Forelimb muscle (tissue), 1 donor: ENCODE results near the gene EFCAB12. TPM values are rescaled to one million over a fixed set of nuclear protein-coding genes. Genes with fewer than 3 reads are reported as not detected.

Experiments used
- DNase-seq: peaks from one replicate; pipeline ENCODE4 v3.0.0-alpha.2; 2013; ENCODE audit warnings: low read depth
- polyA plus RNA-seq: library from polyadenylated mRNA; unstranded; fragments of 120-200 nt; gene quantifications from one replicate; pipeline ENCODE4 v1.2.1, GENCODE V29; 2013; ENCODE audit not compliant: insufficient read length

The EFCAB12 gene
- polyA plus RNA-seq, 1 donor, result 0.13 TPM

DNA sequence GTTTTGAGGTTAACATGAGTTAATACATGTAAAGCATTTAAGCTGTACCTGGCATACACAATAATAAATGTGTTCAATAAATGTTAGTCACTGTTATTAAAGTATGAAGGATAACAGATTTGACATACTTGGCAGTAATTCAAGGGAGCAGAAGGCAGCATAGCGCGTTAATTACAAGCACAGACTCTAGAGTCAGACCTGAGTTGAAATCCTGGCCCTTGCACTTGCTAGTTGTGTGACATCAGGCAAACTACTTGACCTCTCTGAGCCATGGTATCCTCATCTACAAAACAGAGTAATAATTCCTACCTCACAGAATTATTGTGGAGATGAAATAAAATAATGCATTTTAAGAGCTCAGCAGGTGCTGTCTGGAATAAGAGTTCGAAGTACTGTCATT, 17.0 kb upstream of the EFCAB12 start:
- DNase-seq, result no peak

DNA sequence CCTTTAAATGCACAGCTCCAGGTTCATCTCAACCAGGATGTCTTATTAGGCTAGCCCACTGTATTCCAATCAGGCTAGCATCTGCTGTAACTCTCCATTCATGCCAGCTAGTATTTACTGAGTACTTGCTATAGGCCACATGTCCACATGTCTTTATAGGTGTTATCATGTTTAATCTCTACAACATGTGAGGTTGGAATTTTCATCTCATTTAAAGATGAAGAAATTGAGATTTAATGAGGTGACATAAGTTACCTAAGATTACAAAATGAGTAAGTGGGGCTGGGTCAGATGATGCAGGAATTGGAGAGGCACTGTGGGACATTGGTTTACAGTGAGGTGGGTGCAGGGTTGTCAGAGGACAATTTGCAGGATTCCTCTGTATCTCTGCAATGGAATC, 14.5 kb upstream of the EFCAB12 start:
- no peak for DNase-seq

DNA sequence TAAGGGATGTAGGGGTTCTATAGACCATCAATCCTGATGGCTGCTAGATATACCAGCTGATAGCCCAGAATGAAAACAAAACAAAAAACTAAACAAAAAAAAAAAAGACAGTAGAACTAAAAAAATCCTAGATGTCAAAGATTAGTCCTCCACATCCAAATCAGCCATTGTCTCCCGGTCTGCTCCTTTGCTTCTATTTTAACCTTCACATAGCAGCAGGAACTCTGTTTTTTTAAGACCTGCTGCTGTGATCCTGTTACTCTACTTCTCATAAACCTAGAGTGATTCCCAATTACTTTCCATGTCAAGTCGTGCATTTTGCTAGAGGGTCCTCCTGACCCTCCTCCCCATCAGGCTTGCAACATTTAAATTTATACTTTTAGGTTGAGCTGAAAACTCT, 14.1 kb upstream of the EFCAB12 start:
- DNase-seq, result no peak

DNA sequence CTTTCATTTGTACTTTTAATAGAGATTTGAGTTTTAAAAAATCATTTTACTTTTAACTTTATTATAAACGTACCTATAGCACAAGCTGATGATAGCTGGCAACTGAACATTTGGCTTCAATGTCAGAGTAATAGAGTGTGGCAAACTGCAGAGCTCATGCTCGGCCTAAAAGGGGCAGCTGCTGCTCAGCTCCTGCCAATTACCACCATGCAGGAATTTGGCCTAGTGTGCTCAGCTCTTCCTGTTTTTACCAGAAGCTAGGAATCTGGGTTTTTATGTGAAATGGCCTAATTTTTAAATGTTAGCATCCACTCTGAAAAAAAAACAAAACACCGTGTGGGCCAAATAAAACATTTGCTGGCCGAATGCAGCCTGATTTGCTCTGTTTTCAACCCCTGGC, 13.3 kb upstream of the EFCAB12 start:
- no peak for DNase-seq

DNA sequence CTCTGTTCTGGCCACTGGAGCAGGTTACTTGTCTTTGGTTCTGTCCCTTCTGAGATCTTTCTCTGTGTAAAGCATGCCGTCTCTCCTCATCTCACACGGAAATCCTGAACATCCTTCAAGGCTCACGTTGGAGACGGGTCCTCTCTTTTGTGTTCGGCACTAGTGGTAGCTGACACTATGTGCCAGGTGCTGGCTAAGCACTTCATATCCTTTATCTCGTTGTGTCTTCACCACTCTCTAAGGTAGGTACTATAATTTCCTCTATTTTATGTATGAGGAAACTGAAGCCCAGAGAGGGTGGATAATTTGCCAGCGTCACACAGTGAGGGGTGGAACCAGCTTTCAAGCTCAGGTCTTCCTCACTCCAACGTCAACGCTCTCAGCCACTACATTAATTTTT, 12.8 kb upstream of the EFCAB12 start:
- DNase-seq, result no peak

DNA sequence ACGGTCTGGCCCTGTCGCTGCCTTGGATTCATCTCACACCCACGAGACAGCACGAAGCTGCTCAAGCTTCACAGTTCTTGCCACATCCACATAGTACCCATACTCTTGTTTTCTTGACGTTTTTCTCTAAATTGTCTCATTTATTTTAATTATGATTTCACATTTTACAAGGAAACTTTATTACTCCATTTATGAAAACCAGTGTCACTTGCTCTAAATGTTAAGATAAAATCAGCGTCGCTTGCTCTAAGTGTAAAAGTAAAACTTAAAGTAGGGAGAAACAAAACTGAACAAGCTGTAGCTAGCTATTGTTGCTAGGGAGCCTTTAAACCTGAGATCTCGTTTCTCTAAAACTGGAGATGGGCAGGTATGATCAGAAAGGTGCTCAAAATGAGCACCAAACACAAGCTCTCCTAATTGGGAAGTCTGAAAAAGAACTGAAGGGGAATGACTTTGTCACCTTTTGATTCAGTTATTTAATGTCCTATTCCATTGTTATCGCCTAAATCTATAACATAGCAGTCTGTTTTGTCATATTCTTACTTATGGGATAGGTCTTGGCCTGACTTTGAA, 12.3 kb upstream of the EFCAB12 start:
- no peak for DNase-seq

DNA sequence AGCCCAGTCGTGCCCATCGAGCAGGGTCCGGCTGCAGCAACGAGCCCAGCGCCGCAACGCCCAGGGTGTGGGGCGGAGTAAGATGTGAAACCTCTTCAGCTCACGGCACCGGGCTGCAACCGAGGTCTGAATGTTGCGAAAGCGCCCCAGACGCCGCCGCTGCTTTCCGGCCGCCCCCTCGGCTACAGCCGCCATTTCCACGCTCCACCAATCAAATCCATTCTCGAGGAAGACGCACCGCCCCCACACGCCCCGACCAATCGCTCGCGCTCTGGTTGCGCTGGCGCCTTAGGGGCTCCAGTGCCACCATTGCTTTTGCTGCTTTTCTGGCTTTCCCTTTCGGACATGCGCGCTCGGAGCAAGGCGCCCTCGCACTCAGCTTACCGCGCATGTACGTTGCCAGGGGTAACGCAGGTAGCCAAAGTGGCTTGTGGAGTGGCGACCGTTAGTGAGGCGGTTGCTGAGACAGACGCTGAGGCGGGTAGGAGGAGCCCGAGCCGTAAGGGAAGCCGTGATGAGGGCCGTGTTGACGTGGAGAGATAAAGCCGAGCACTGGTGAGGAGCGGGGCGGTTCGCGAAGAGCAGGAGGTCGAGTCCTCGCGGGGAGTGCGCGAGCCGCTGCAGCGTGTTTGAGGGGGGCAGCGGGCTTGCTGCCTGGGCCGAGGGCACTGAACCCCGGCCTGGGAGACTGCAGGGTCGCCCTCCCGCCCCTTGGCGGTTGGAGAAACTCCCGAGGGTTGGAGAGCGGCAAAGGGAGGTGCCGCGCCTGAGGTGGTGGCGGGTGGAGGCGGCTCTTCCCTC, 11.6 kb upstream of the EFCAB12 start, which contains the start of the genes IFT122 and MBD4:
Gene IFT122 (plus strand): TSS at position 408 of the 801 bp plus-strand sequence. CDS start 107 bp downstream, at position 515.
Gene MBD4 (minus strand): TSS at position 132 of the 801 bp plus-strand sequence. CDS start 115 bp downstream, at position 17.
- peak; percentile 93 for DNase-seq

DNA sequence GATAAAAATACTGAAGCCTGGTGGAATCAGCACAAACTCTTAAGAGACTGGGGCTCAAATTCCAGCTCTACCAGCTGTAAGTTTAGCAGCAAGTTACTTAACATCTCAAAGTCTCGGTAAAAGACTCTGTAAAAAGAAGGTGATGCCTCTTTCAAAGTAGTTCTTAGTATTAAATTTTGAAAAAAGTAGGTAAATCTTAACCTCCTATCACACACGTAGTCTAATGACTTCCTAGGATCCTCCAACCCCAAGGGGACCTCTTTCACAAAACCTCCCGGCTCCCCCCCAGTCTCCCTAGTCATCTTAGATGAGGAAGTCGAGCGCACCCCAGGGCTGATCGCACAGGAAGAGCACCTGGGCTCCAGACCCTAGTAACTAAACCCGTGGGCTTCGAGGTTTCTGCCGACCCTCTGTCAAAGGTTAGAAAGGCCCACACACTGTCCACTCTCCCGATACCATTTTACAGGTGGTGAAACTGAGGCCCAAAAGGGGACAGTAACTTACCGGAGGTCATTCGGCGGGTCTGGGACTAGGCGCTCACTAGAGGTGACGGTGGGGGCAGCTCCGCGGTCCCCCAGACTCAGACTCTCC, 10.9 kb upstream of the EFCAB12 start:
- DNase-seq, result no peak

DNA sequence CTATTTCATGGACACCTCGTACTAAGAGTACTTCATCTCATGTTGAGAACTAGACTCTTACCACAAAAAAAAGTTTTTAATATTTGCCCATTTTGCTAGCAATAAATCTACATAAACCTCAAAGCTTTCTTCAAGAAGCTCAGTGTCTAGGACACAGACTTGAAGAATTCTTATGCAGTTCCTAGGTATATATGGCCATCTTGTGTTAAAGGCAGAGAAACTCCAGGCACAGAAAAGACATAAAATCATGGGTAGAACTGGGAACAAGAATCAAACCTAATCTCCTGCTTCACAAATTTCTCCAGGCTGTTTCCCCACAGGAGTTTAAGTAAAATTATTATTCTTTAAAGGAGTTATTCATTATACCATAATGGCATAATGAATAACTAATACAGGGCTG, 6.9 kb upstream of the EFCAB12 start:
- DNase-seq, result no peak

DNA sequence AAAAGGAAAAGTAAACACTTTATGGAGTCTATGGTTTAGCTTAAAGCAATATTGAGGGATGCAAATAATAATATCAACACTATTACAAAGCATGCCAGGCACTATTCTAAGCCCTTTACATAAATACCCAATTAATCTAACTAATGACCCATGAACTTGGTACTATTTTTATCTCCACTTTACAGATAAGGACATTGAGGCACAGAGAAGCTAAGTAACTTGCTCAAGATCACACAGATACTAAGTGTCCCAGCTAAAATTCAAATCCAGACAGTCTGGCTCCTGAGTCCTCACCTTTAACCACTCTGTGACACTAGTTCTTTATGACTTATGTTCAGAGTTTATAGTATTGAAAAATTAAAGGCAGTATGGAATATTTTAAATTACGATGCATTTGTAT, 5.7 kb upstream of the EFCAB12 start:
- DNase-seq, result no peak

DNA sequence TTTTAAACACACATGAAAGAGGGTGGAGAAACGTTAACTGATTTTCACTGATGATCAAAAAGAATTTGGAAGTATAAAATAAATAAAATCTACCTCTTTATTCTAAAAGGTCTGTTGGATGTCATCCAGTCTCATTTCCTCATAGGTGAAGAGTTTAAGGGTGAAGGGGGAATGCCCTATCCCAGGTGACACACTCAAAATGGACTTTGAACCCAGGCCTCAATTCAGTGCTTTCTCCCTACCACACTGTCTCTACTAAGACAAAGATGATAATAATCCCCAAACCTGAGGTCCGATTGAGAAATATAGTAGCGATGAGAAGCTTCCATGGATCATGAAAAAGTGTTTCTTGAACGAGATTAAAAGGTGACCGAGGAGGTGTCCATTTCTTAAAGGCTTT, 5.1 kb upstream of the EFCAB12 start:
- no peak for DNase-seq

DNA sequence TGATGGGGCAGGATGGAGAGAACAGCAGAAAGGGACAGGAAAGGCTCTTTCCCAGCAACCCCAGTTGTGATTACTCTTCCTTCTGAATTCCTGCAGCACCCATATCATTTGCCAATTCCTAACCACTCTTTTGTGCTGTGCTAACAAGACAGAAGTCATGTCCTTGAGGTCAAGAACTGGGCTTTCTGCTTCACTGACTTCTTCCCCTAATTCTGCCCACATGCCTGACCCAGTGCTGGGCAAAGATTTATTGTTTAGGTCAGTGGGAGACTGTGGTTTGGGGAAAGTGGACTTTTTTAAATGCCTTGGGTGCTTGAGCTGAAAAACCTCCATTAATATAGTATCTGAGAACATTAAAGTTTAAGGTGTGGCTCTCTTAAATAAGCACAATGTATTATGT, 4.2 kb upstream of the EFCAB12 start:
- DNase-seq, result no peak

DNA sequence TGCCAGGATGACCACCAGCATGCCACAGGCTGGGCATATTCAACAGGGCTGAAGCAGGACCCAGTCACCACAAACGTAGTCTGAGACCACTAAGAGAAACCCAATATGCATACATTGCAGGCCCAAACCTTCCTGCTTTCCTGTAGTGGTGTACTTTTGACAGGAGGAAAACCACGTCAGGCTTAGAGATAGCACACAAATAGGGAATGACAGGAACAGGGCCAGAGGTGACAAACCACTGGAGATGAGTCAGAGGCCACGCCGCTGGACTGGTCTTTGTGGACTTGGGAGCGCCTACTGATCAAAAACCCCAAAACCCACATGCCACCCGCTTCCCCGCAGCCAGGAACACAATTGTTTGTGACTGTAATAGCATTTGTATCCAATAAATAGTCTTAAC, 3.6 kb upstream of the EFCAB12 start:
- DNase-seq, result no peak

DNA sequence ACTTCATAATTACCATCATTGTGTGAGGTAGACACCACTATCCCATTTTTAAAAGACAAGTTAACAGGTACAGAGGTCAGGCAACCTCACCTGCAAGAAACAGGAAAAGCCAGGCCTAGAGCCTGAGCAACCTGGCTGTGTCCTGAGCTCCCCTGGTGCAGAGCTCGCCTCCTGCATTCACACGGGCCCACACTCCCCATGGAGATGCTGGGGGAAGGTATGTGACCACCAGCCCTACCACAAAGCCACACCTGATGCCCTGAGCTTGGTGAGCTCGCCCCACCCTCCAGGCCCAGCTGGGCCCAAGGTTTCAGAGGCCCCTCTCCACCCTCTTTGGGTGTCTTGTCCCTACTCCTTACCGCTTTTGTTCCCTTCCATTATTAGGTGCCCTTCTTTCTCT, 1.2 kb upstream of the EFCAB12 start:
- DNase-seq, result no peak

DNA sequence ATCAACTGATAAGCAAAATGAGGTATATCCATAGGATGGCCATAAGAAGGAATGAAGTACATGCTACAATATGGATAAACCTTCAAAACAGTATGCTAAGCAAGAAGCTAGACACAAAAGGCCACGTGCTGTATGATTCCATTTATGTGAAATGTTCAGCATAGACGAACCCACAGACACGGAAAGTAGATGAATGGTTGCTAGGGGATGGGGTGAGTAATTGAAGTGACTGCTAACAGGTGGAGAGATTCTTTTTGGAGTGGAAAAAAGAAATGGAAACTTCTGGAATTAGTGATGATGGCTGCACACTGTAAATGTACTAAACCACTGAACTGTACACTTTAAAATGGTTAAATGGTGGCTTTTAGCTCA, 630 bp upstream of the EFCAB12 start:
- no peak for DNase-seq

DNA sequence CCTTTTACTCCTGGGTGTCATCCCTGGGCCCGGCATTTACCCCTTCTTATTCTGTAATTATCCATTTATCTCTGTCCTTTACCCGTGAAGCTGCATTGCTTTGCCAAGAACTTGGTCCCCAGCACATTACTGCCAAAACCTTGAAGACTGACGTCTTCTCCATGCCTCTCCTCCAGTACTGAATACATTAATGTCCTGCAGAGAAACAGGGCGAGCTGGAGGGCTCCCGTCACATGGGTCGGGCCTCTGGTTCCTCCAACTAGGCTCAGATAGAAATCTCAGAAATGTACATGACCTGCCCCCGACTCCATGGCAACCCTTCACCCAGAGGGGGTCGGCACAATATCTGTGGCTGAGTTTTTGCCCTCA, 445 bp downstream of the EFCAB12 start:
- DNase-seq, result no peak

DNA sequence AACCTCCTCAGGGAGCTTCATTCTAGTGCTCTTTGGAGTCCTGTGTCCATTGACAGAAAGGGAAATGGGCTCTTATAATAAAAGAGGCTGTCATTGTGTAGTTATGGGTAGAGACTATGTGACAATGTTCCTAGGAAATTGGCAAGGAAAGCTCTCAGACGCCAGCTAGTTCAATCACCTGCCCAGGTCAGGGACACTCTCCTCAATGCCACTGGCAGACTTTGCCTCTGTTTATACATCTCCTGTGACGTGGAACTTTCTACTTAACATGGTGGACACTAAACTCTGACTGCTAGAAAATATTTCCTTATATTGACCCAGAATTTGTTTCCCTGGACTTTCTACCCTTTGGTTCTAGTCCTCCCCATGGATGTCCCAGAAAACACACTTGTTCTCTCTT, 2.8 kb downstream of the EFCAB12 start:
- no peak for DNase-seq

DNA sequence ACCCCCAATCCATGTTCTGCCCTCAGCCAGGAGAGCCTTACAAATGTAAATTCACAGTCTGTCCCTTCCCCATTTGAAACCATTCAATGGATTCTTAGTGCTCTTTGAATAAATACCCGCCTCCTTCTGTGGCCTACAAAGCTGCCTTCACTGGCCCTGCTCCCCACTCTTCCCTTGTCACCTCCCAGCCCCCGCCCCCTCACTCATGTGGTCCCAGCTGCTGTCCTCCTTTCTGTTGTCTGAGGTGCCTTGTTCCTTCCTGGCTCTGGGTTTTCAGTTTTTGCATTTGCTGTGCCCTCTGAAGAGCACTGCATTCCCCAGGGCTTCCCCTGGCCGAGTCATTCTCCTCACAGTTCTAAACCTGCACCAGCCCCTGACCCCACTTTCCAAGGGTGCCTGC, 3.2 kb downstream of the EFCAB12 start:
- no peak for DNase-seq

DNA sequence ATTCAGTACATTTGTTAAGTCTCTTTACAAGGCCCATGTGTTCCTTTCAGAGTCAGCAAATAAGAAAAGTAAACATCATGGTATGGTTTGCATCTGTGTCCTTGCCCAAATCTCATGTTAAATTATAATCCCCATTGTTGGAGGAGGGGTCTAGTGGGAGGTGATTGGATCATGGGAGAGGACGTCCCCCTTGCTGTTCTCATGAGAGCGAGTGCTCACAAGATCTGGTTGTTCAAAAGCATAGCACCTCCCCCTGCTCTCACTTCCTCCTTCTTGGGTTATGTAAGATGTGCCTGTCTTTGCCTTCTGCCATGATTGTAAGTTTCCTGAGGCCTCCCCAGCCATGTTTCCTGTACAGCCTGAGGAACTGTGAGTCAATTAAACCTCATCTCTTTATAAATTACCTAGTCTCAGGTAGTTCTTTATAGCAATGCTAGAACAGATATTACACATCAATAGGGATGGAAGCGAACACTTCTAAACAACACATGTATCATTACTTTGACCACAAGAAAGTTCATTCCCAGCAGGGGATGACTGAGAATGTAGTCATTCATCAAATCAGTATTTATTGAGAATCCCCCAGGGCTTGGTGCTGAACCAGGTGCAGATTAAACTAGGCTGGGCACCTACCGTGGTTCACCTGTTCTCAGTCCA, 4.1 kb downstream of the EFCAB12 start:
- no peak for DNase-seq

DNA sequence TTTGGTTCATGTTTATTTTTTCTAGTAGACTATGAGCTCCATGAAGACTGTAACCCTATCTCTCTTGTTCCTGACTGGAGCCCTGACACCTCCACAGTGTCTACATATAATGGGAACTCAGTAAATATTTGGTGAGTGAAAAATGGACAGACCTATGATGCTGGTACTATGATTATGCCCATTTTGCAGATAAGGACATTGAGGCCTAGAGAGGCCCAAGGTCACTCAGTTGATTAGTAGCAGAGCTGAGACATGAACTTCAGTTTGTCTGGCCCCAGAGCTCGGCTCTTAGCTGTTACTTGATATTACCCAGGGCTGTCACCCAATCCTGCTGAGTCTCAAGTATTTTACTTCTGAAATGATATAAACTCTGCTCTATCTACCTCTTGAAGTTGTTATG, 5.5 kb downstream of the EFCAB12 start:
- DNase-seq, result no peak

DNA sequence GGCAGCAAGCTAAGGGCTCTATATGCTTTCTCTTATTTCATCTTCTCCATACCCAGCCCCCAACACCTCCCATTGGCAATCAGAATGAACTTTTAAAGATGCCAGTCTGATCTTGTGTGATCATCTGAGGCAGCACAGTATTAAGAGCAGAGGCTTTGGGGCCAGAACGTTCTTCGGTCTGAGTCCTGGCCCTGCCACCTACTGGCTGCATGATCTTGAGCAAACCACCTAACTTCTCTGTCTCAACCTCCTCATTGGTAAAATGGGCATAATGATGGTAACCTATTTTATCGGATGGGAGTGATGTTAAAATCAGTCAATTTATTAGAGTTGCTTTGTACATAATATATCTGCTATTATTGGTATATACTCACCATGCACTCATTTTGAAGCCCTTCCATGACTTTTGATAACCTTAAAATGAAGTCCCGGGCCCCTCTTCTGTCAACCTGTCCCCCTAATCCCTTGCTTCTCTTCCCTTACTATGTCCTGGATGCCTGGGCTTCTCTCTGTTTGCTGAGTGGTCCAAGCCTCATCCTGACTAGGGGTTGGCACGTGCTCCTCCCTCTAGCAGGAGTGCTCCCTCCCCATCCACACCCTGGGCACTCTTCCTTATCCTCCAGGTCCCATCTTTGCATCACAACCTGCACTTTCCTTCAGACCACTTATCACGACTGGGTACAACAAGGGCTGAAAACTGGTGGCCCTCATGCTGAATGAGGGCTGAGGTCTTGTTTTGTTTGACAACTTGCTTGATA, 6.3 kb downstream of the EFCAB12 start:
- no peak for DNase-seq
